ENCODE data around the gene HTR1D.

The HTR1D gene

DNA sequence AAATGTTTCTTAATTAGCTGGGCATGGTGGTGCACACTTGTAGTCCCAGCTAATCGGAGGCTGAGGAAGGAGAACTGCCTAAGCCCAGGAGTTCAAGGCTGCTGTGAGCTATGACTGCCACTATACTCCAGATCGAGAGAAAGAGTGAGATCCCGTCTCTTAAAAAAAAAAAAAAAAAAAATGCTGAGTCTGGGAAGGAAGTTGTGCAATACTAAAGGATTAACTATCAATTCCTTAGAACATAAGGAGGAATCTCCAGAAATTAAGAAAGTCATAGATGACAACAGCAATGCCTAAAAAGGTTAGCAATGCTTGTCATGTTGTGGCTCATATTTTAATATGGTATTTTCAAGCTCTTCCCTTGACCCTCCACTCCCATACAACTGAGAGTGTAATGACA is 53.9 kb downstream of the HTR1D start:
- DNase-seq = no peak
- no peak overlapping the region for H3K4me3 ChIP-seq (ENCODE audit: low read depth, low read length)
- TF ChIP-seq, protein P1, sequence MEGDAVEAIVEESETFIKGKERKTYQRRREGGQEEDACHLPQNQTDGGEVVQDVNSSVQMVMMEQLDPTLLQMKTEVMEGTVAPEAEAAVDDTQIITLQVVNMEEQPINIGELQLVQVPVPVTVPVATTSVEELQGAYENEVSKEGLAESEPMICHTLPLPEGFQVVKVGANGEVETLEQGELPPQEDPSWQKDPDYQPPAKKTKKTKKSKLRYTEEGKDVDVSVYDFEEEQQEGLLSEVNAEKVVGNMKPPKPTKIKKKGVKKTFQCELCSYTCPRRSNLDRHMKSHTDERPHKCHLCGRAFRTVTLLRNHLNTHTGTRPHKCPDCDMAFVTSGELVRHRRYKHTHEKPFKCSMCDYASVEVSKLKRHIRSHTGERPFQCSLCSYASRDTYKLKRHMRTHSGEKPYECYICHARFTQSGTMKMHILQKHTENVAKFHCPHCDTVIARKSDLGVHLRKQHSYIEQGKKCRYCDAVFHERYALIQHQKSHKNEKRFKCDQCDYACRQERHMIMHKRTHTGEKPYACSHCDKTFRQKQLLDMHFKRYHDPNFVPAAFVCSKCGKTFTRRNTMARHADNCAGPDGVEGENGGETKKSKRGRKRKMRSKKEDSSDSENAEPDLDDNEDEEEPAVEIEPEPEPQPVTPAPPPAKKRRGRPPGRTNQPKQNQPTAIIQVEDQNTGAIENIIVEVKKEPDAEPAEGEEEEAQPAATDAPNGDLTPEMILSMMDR (IDR thresholded peaks at IDR 0.05; ENCODE audit: low read depth, low read length, missing control alignments) = no peak
- no peak overlapping the region for H3K27ac ChIP-seq
- in situ Hi-C loops (cut with HindIII; ENCODE audit: low pct_ligation_motif_present, low sequenced_read_pairs) = no loop called here
- no peaks in the 10 kb centered on the region for H3K36me3 ChIP-seq (replicated peaks)
- no peaks in the 10 kb centered on the region for H3K27me3 ChIP-seq (replicated peaks)

- no peak overlapping the region for H3K27ac ChIP-seq
- H3K36me3 ChIP-seq (replicated peaks) = no peaks in the 10 kb centered on the region
- TF ChIP-seq, protein P1 (IDR thresholded peaks at IDR 0.05; ENCODE audit: low read depth, low read length, missing control alignments) = no peak
- in situ Hi-C loops (cut with HindIII; ENCODE audit: low pct_ligation_motif_present, low sequenced_read_pairs) = no loop called here
- no peak overlapping the region for H3K4me3 ChIP-seq (ENCODE audit: low read depth, low read length)
- no peak for DNase-seq
- no peaks in the 10 kb centered on the region for H3K27me3 ChIP-seq (replicated peaks)
These were observed 57.1 kb downstream of the HTR1D start for GRCh38 chr1:23159963-23160877.

DNA sequence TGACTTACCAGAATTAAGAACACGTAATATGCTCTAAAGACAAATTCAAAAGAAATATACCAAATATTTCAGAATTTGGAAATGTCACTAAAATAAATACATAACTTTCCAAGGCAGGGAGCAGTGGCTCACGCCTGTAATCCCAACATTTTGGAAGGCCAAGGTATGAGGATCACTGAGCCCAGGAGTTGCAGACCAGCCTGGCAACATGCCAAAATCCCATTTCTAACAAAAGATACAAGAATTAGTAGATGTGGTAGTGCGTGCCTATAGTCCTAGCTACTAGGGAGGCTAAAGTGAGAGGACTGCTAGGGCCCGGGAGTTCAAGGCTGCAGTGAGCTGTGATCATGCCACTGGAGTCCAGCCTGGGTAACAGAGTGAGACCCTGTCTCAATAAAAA is 60.4 kb downstream of the HTR1D start:
- DNase-seq = no peak

DNA sequence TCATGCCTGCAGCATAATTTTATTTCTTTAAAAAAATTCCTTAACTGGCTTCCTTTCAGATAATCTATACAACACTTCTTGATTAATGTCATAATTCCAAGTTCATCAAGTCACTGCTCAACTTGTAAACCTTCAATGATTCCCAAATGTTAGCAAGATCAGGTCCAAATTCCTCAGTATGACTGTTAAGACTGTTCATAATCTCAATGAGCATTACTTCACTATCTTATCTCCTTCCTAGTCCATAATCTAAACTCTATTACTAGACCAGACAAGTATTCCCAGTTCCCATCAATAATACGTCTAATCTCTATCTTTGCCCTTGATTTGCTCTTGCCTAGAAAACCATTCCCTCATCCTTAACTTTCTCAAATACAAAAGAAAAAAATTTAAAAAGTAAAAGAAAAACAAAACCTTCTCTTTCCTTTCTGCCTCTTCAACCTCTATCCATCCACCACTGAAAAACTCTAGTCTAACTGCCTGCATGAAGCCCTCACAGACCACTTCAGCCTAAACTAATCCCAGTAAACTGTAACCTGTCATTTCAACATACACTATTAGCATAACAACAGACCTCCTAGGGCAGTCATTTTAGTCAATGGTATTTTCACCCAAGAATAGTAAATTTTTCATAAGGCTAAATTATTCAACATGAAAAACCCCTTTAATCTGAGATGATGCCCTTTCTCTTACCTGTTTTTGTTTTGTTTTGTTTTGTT is 64.2 kb downstream of the HTR1D start:
- Histone ChIP-seq H3K4me3 (ENCODE audit: low read depth, low read length) (no peak overlapping the region), H3K27ac (peak overlapping the region; percentile 13), H3K36me3 (replicated peaks) (peaks cover 5% of the 10 kb centered on the region), H3K27me3 (replicated peaks) (no peaks in the 10 kb centered on the region)
- no peak for DNase-seq
- in situ Hi-C loops (cut with HindIII; ENCODE audit: low pct_ligation_motif_present, low sequenced_read_pairs) = no loop called here
- TF ChIP-seq, protein P1 (IDR thresholded peaks at IDR 0.05; ENCODE audit: low read depth, low read length, missing control alignments) = no peak

More for the DNA sequence above, 60.4 kb downstream of the HTR1D start:
- in situ Hi-C loops (cut with HindIII; ENCODE audit: low pct_ligation_motif_present, low sequenced_read_pairs) = no loop called here
- peaks cover 5% of the 10 kb centered on the region for H3K36me3 ChIP-seq (replicated peaks)
- no peaks in the 10 kb centered on the region for H3K27me3 ChIP-seq (replicated peaks)
- TF ChIP-seq, protein P1 (IDR thresholded peaks at IDR 0.05; ENCODE audit: low read depth, low read length, missing control alignments) = no peak
- H3K27ac ChIP-seq = no peak overlapping the region
- H3K4me3 ChIP-seq (ENCODE audit: low read depth, low read length) = no peak overlapping the region

- DNase-seq = no peak
- TF ChIP-seq, protein P1 (IDR thresholded peaks at IDR 0.05; ENCODE audit: low read depth, low read length, missing control alignments) = no peak
- Histone ChIP-seq H3K27ac (no peak overlapping the region), H3K4me3 (ENCODE audit: low read depth, low read length) (no peak overlapping the region), H3K27me3 (replicated peaks) (no peaks in the 10 kb centered on the region), H3K36me3 (replicated peaks) (peaks cover 5% of the 10 kb centered on the region)
- in situ Hi-C loops (cut with HindIII; ENCODE audit: low pct_ligation_motif_present, low sequenced_read_pairs) = no loop called here
These were observed 66.6 kb downstream of the HTR1D start for GRCh38 chr1:23150742-23151141.
